GM18519 (cell line): ENCODE data around the gene SLCO6A1.

Experiments
- ATAC-seq: cut with Tn5 transposase; IDR thresholded peaks from one replicate; pipeline ENCODE4 v1.9.1; 2021; ENCODE audit warnings: mild to moderate bottlenecking, moderate library complexity; ENCODE audit not compliant: unreplicated experiment, low FRiP score

SLCO6A1 gene

DNA sequence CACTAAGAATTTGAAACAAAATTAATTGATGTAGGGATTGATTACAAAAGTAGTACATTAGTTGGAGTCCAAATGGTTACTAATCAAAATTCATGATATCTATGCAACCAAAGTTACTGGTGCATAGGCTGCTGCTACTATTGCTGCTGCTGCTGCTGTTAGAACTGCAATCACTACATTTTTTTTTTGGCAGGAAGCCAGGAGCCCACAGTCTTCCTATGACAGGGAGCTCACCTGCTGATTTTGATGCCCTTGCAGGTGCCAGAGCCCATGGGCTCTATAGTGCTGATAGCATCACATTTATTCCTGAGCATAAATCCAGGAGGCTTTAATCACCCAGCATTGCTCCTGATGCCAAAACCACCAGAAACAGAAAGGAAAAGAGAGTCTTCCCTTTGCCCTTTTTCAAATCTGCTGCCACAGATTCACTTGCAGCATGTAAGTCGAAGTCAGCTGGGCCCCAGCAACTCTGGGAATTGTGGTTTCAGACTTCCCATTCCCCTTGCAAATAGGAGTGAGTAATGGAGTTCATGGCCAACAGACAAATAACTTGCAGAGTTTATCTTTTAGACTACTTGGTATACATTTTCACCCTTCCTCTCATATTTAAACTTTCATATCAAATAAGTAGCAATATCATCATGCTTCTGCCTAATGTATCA, 17.6 kb downstream of the SLCO6A1 start:
- no peak for ATAC-seq

DNA sequence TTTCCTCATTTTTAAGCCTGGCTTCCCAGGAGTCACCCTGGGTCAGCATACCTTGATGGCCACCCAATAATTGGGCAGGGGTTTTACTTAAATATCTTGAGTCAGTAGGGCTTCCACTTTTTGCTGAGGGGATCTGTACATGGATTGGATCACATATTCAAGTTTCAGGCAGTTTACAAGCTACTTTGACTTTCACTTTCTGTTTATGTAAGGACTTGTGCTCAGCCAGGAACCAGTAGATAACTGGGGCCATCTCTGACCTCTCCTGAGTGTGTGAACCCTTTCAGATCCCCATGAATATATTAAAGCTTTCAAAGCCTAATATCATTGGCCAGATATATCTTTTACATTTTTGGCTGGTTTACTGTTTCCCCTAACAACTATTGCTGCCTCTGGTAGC, 45.1 kb downstream of the SLCO6A1 start:
- peak; percentile 94 for ATAC-seq

DNA sequence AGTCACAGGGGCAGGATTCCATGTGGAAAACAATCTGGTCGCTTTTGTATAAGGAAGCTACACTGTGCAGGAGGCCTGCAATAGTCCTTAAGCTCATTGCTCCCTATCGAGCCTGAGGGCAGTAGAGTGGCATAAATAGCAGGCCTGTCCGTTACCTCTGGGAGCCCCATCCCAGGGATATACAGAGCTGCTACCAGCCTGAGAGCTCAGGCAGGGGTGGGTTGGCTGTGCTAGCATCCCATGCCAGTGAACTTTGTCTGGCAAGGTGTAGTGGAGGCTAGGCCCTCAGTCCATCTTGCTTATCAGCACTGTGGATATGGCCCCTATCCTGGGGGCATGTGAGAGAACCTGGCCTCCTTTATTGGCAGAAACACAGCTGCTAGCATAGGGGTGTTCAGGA, 47.7 kb downstream of the SLCO6A1 start:
- ATAC-seq: no peak

DNA sequence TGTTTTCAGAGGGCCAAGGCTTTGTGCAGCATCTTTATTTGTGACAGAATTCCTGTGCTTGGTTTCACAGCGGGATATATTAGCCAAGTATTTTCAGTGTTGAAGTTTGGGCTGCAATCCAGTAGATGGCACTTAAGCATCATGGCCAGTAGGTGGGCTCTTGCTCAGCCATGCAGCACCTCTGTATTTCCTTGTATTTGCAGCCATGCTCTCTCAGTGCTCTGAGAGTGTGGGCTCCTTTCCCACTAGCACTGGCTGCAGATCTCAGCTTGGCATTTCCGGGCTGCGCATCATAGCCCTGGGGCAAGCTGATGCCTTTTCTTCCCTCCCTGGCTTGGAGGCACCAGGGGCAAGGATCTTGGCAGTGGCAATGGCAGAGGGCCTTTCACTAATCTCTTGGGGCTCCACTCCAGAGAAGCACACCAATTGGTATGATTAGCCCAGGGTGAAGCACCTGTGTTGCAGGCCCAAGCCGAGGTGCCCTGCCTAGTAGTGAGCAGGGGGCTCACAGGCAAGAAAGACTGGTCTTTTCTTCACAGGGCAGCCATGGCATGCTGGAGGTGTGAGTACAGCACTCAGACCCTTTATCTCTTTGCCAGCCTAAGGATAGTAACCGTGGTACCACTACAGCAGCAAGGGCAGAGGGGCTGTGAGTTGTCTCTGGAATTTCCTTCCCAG, 48.3 kb downstream of the SLCO6A1 start:
- peak; percentile 33 for ATAC-seq

DNA sequence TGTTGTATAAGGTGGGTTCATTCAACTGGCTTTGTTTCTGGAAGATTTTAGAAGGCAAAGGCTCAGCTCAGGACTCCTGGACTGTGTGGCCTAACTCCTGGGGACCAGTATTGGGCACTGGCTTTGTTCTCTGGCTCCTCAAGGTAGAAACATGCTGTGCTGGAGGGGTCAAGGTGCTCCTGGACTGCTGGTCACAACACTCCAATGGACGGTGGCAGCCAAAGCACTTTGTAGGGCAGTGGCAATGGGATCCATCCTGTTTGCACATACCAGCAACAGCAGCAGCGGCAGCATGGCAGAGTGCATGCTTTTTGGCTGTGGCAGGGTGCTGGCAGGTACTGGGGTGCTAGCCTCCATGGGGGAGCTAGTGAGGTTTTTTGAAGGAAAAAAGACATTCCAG, 65.3 kb downstream of the SLCO6A1 start:
- ATAC-seq: no peak

DNA sequence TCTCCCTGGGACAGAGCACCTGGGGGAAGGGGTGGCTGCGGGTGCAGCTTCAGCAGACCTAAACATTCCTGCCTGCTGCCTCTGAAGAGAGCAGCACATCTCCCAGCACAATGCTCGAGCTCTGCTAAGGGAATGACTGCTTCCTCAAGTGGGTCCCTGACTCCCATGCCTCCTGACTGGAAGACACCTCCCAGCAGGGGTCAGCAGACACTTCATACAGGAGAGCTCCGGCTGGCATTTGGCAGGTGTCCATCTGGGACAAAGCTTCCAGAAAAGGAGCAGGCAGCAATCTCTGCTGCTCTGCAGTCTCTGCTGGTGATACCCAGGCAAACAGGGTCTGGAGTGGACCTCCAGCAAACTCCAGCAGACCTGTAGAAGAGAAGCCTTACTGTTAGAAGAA, 77.2 kb downstream of the SLCO6A1 start:
- no peak for ATAC-seq

DNA sequence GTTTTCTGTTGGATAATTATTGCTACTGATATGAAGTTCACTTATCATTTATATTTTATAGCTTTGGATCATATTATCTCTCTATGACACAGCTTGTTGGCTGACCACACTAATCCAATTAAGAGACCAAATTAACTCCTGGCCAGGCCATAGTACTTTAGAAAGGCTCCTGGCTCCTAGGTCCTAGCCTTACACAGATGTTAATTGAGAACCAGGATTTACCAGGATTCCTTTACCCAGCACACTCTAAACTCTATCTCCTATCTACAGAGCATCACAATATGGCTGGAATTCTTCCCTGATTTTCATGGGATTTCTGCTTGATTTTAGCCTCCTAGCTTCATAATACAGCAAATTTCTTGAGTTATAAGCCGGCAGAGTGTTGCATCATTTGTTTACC, 80.3 kb downstream of the SLCO6A1 start:
- ATAC-seq: no peak

GRCh38 chr5:102414448-102414847, 84.4 kb downstream of the SLCO6A1 start:
- ATAC-seq: no peak

DNA sequence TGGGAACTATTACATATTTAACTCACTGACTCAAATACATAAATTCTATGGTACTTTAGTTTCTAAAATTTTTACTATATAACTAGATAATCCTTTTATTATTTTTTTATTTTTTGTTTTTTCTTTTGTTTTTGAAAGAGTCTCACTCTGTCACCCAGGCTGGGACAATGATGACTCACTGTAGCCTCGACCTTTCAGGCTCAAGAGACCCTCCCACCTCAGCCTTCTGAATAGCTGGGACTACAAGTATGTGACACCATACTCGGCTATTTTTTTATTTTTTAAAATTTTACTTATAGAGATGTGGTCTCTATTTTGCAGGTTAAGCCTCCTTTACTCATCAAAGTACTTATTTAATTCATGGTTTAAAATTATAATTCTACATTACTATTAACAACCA, 110.6 kb downstream of the SLCO6A1 start:
- no peak for ATAC-seq

GRCh38 chr5:102385365-102385764, 113.4 kb downstream of the SLCO6A1 start:
- ATAC-seq: no peak

DNA sequence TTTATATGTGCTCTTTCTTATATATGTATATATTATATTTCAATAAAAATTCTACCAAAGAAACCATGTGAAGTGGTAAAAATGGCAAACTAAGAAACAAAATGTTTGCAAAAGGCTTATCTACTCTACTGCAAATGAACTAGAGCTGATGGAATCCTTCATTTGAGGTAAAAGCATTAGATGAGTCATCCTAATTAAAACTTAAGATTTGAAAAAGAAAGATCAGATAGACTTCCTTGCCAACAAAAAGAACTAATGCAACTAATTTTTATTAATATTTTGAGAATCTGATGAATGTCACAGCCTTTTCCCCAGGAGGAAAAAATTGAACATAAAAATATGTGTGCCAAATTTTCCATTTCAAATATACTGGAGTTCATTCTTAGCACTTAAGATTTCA, 118.6 kb downstream of the SLCO6A1 start:
- no peak for ATAC-seq

DNA sequence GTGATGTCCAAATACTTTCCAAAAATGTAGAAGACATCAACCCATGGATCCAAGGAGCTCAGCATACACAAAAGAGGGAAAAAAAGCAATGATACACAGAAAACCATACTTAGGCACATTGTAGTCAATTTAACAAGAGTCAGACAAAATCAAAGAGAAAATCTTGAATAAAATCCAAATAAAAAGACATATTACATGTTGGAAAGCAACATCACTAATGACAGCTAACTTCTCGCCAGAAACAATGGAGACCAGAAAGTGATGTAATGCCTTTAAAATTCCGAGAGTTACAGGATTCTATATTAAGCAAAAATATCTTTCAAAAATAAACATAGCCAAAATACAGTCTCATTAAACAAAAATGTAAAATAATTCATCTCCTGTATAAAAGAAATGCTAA, 122.9 kb downstream of the SLCO6A1 start:
- ATAC-seq: no peak

- ATAC-seq: no peak
Measured at GRCh38 chr5:102375272-102375671, 123.5 kb downstream of the SLCO6A1 start.

DNA sequence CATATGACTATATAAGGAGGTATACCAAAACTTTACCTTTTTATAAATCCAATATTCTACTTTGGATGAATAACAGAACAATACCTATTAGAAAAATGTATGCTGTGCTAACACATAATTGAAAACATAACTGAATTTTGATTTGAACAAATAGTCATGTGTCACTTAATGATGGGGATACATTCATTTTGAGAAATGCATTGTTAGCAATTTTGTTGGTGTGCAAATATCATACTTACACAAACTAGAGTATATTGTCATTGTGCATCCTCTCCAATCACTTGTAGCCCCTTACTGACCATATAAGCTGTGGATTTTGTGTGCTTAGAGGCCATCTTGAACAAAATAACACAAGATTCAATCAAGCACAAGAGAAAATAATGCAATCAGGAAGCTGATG, 130.4 kb downstream of the SLCO6A1 start:
- no peak for ATAC-seq

DNA sequence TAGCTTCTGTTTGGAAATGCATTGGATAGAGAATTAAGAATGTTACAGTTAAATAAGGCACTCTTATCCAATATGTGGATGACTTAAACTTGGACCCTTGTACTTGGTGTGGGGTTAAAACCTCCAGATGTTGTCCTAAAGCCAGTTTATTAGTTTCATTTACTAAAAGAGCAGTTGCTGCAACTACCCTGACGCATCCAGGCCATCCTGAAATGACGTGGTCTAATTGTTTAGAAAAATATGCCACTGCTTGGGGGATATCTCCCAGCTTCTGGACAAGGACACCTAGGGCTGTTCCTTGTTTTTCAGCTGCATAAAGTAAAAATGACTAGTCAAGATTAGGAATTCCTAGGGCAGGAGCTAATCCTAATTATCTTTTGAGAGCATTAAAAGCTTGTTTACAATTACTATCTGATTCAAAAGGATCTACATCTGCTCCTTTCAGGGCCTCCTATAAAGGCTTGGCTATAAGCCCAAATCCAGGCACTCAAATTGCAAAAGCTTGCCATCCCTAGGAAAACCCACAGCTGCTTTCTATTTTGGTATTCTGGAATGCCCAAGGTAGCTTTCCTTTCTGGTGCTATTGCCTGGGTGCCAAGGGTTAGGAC, 157.0 kb downstream of the SLCO6A1 start:
- no peak for ATAC-seq

DNA sequence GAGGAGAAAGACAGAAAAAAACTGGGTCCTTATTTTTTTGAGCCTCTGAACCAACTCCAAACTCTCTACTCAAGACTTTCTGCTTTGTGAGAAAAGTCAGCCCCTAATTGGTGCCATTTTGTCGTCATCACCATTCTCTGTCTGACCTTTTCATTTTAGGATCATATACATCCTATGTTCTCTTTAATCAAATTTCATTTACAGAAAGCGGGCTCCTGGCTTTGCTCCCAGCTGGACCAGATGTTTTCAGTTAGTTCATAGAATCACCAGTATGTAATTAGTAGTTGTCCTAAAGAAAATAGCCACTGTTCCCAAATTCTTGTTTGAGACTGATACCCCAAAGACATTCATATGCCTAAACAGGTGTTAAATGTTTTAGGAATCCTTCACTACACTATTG, 174.1 kb downstream of the SLCO6A1 start:
- ATAC-seq: no peak
